OCI-LY7 (cell line): ENCODE measurements around the gene NOD1. TPM values are rescaled to one million over a fixed set of nuclear protein-coding genes. Genes with fewer than 3 reads are reported as not detected.

Experiments used
- BruUV-seq: library from RNA; stranded (reverse); fragments of 400-500 nt; replicated peaks from 2 replicates; lab custom pipeline; 2021; lab: Mats Ljungman, UMichigan
- CTCF ChIA-PET: fragments of 300-600 bp; sonication (Branson Sonifier 250); formaldehyde crosslinking; loops from one replicate; lab custom pipeline; 2022; ENCODE audit warnings: antibody characterized with exemption; ENCODE audit not compliant: unreplicated experiment; lab: Charles Lee
- POLR2A ChIA-PET: fragments of 300-600 bp; sonication (Branson Sonifier 250); formaldehyde crosslinking; loops from one replicate; lab custom pipeline; 2022; ENCODE audit warnings: antibody characterized with exemption; lab: Charles Lee
- DNase-seq: peaks from one replicate; pipeline ENCODE4 v3.0.0-alpha.2; 2015; ENCODE audit warnings: low spot score
- H2AFZ ChIP-seq: fragments of 200-600 bp; sonication (generic), shearing (Covaris generic); 2 replicates; pipeline ENCODE4 v1.6.1; 2014; ENCODE audit warnings: mild to moderate bottlenecking, antibody characterized with exemption, low read length, moderate library complexity
- H3K27ac ChIP-seq: fragments of 200-600 bp; sonication (generic); 2 replicates; pipeline ENCODE4 v1.5.1; 2014; ENCODE audit warnings: mixed run types, low read depth, mild to moderate bottlenecking, moderate library complexity, low read length, inconsistent platforms; ENCODE audit not compliant: poor library complexity, severe bottlenecking
- H3K36me3 ChIP-seq: fragments of 200-600 bp; sonication (generic); 2 replicates; pipeline ENCODE4 v1.6.1; 2014; ENCODE audit warnings: mild to moderate bottlenecking, antibody characterized with exemption, low read length, moderate library complexity, mixed read lengths; ENCODE audit not compliant: insufficient read depth
- H3K4me1 ChIP-seq: fragments of 200-600 bp; sonication (generic); 2 replicates; pipeline ENCODE4 v1.5.1; 2014; ENCODE audit warnings: mild to moderate bottlenecking, low read length; ENCODE audit not compliant: insufficient read depth, poor library complexity, severe bottlenecking
- H3K4me2 ChIP-seq: fragments of 200-600 bp; sonication (generic); 2 replicates; pipeline ENCODE4 v1.6.1; 2014; ENCODE audit warnings: mild to moderate bottlenecking, low read length
- H3K4me3 ChIP-seq: fragments of 200-600 bp; sonication (generic); 2 replicates; pipeline ENCODE4 v1.5.1; 2014; ENCODE audit warnings: mild to moderate bottlenecking, low read depth, low read length; ENCODE audit not compliant: poor library complexity, severe bottlenecking
- H3K79me2 ChIP-seq: fragments of 200-600 bp; sonication (generic); 2 replicates; pipeline ENCODE4 v1.6.1; 2016; ENCODE audit warnings: low read depth, mild to moderate bottlenecking, low read length, moderate library complexity, mixed read lengths; ENCODE audit not compliant: insufficient read depth
- H3K9me2 ChIP-seq: fragments of 200-600 bp; sonication (generic); 2 replicates; pipeline ENCODE4 v1.6.1; 2016; ENCODE audit warnings: mild to moderate bottlenecking, low read length, mixed read lengths; ENCODE audit not compliant: insufficient read depth
- H3K9me3 ChIP-seq: fragments of 200-600 bp; sonication (generic); 2 replicates; pipeline ENCODE4 v1.6.1; 2014; ENCODE audit warnings: mild to moderate bottlenecking, mixed run types, low read length, mixed read lengths
- H4K20me1 ChIP-seq: fragments of 200-600 bp; sonication (generic); 2 replicates; pipeline ENCODE4 v1.6.1; 2014; ENCODE audit warnings: mild to moderate bottlenecking, antibody characterized with exemption, low read length, moderate library complexity, mixed read lengths; ENCODE audit not compliant: insufficient read depth
- EZH2phosphoT487 ChIP-seq: fragments of 200-600 bp; sonication (generic); IDR thresholded peaks from 2 replicates; pipeline ENCODE4 v1.6.1; 2018; ENCODE audit warnings: low read depth, borderline replicate concordance, mild to moderate bottlenecking, mixed run types, antibody characterized with exemption, low read length, moderate library complexity, mixed read lengths
- intact Hi-C: fragments of 100-400 bp; cut with micrococcal nuclease; formaldehyde crosslinking; loops from one replicate; pipeline ENCODE4 v1.10.0; 2022; ENCODE audit not compliant: unreplicated experiment
- total RNA-seq, 2 experiments: library from RNA; depleted of rRNA in 1 of 2; stranded (reverse); fragments of >200 nt in 1 of 2; shearing (Covaris generic) in 1 of 2; gene quantifications; 2 replicates each; pipeline ENCODE4 v1.2.3, GENCODE V29; 2014 to 2022
- TF ChIP-seq, protein P1 (sequence below): fragments of 200-600 bp; sonication (generic); conservative IDR thresholded peaks from 2 replicates; pipeline ENCODE4 v1.5.1; 2014; ENCODE audit warnings: mild to moderate bottlenecking, antibody characterized with exemption, low read length, moderate library complexity, mixed read lengths

NOD1 gene
- total RNA-seq, 2 experiments from 2014 or later = 8.4 to 10.3 TPM

DNA sequence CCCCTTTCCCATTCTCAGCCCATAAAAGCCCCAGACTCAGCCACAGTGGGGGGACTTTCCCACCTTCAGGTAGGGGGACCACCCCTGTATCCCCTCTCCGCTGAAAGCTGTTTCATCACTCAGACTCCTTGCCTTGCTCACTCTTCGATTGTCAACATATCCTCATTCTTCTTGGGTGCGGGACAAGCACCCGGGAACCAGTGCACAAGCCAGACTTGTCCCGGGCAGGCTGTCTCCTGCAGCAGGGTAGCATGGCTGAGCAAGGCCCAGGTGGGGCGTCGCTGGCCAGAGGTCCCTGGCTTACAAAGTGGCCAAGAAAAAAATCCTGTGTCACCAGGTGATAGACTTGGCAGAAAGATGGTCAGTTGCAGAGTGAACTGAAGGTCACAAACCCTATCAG is 64.7 kb downstream of the NOD1 start:
- no peak overlapping the region for H3K4me3 ChIP-seq
- TF ChIP-seq EZH2phosphoT487 = no peak
- TF ChIP-seq, protein P1, sequence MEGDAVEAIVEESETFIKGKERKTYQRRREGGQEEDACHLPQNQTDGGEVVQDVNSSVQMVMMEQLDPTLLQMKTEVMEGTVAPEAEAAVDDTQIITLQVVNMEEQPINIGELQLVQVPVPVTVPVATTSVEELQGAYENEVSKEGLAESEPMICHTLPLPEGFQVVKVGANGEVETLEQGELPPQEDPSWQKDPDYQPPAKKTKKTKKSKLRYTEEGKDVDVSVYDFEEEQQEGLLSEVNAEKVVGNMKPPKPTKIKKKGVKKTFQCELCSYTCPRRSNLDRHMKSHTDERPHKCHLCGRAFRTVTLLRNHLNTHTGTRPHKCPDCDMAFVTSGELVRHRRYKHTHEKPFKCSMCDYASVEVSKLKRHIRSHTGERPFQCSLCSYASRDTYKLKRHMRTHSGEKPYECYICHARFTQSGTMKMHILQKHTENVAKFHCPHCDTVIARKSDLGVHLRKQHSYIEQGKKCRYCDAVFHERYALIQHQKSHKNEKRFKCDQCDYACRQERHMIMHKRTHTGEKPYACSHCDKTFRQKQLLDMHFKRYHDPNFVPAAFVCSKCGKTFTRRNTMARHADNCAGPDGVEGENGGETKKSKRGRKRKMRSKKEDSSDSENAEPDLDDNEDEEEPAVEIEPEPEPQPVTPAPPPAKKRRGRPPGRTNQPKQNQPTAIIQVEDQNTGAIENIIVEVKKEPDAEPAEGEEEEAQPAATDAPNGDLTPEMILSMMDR = no peak
- no peak for DNase-seq
- peaks cover 24% of the 10 kb centered on the region for H3K36me3 ChIP-seq
- H3K79me2 ChIP-seq = no peaks in the 10 kb centered on the region
- ChIA-PET POLR2A (no interaction called here), CTCF (no interaction called here)
- no peak overlapping the region for H3K4me2 ChIP-seq
- no peaks in the 10 kb centered on the region for H3K9me2 ChIP-seq
- H3K27ac ChIP-seq = no peak overlapping the region
- no peak overlapping the region for H2AFZ ChIP-seq
- H3K4me1 ChIP-seq = peaks cover 41% of the 10 kb centered on the region
- BruUV-seq = no TSS peak
- no peaks in the 10 kb centered on the region for H4K20me1 ChIP-seq
- intact Hi-C loops = loop anchor here (2.0 kb wide), 1 partner anchor 249 kb away; no protein-coding TSS in a partner anchor
- H3K9me3 ChIP-seq = peaks cover 16% of the 10 kb centered on the region

DNA sequence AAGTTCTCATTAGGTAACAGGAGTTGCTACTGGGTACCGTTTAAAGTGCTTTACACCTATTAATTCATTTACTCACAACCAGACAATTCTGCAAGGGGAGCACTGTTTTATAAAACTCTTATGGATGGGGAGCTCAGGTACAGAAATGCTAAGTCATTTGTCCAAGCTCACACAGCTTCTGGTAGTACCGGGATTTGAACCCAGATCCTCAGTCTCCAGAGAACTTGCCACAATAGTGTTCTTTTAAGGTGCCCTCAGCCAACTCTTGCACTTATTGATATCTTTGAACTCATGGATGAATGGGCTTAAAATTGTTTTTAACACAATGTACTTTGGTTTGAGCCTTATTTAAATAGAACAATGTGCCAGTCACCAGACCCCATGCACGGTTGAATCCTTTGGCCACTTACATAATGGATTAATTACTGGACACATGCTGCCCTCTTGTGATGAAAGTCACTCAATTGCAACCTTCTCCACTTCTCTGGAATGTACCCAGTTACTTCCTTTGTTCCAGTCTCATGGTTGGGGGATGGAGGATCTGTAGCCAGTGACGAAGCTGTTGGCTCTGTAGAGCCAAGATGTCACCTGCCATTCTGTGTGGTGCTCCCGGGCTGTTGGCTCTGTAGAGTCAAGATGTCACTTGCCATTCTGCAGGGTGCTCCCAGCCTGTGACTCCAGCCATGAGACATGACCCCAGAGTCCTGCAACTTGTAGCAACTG is 65.6 kb downstream of the NOD1 start:
- DNase-seq = peak; percentile 47
- ChIA-PET POLR2A (no interaction called here), CTCF (no interaction called here)
- no TSS peak for BruUV-seq
- peaks cover 16% of the 10 kb centered on the region for H3K9me3 ChIP-seq
- no peak overlapping the region for H3K4me3 ChIP-seq
- peaks cover 24% of the 10 kb centered on the region for H3K36me3 ChIP-seq
- no peak overlapping the region for H3K27ac ChIP-seq
- H4K20me1 ChIP-seq = no peaks in the 10 kb centered on the region
- no peaks in the 10 kb centered on the region for H3K9me2 ChIP-seq
- H2AFZ ChIP-seq = no peak overlapping the region
- intact Hi-C loops = loop anchor here (2.0 kb wide), 1 partner anchor 248 kb away; no protein-coding TSS in a partner anchor
- peak overlapping the region; percentile 70; the same call in 1 of the 2 replicates for H3K4me2 ChIP-seq
- peaks cover 41% of the 10 kb centered on the region for H3K4me1 ChIP-seq
- no peaks in the 10 kb centered on the region for H3K79me2 ChIP-seq
- TF ChIP-seq, protein P1 = peak; percentile 67
- TF ChIP-seq EZH2phosphoT487 = no peak

DNA sequence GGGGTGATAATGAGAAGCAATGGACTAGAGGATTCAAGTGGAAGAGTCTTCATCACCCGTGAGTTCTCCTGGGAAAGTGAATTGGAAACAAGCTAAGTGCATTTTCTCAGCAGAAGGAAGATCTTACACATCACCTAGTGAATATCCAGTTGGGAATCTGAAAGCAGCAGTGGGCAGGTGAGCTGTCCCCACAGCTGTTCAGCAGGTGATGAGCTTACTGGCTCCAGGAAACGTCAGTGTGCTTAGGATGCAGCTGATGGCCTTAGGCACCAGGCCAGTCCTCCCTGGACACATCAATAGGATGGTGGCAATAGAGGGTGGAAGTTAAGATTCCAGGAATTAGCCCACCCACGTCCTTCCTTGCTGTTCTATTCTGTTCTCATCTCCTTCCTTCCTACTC is 66.7 kb downstream of the NOD1 start:
- BruUV-seq = no TSS peak
- H3K9me3 ChIP-seq = peaks cover 16% of the 10 kb centered on the region
- TF ChIP-seq, protein P1 = no peak
- no peak for TF ChIP-seq EZH2phosphoT487
- H3K4me3 ChIP-seq = peak overlapping the region; percentile 49
- no peaks in the 10 kb centered on the region for H3K9me2 ChIP-seq
- peak overlapping the region; percentile 36; the same call in 1 of the 2 replicates for H2AFZ ChIP-seq
- no peaks in the 10 kb centered on the region for H3K79me2 ChIP-seq
- POLR2A ChIA-PET = interaction anchor here (0.6 kb wide), 1 partner anchor 144 kb away, joined by 4 read pairs; no protein-coding TSS in a partner anchor
- DNase-seq = no peak
- no peaks in the 10 kb centered on the region for H4K20me1 ChIP-seq
- peaks cover 41% of the 10 kb centered on the region for H3K4me1 ChIP-seq
- CTCF ChIA-PET = interaction anchor here (1.4 to 1.5 kb wide), 2 partner anchors 16 to 136 kb away, joined by 3 read pairs; no protein-coding TSS in a partner anchor
- peaks cover 24% of the 10 kb centered on the region for H3K36me3 ChIP-seq
- H3K4me2 ChIP-seq = peak overlapping the region; percentile 70
- intact Hi-C loops = loop anchor here (1.0 to 2.0 kb wide), 2 partner anchors 136 to 247 kb away; no protein-coding TSS in a partner anchor
- H3K27ac ChIP-seq = peak overlapping the region; percentile 58
